A673 (cell line): ENCODE measurements around the gene SYT17. TPM values are rescaled to one million over a fixed set of nuclear protein-coding genes. Genes with fewer than 3 reads are reported as not detected.

Experiments
- BruUV-seq: library from RNA; stranded (reverse); fragments of 400-500 nt; replicated peaks from 2 replicates; lab custom pipeline; 2021; lab: Mats Ljungman, UMichigan
- CTCF ChIA-PET: fragments of 300-600 bp; sonication (Branson Sonifier 250); formaldehyde crosslinking; loops from one replicate; lab custom pipeline; 2022; ENCODE audit warnings: antibody characterized with exemption; lab: Charles Lee
- POLR2A ChIA-PET: fragments of 300-600 bp; sonication (Branson Sonifier 250); formaldehyde crosslinking; loops from one replicate; lab custom pipeline; 2022; ENCODE audit warnings: antibody characterized with exemption; ENCODE audit not compliant: low non-redundant PET; lab: Charles Lee
- DNase-seq: peaks from one replicate; pipeline ENCODE4 v3.0.0-alpha.2; 2015; ENCODE audit warnings: low spot score
- H3K27ac ChIP-seq: fragments of 200-600 bp; sonication (generic); 2 replicates; pipeline ENCODE4 v1.5.1; 2016; ENCODE audit warnings: mixed run types, low read depth, mild to moderate bottlenecking, mixed read lengths, antibody characterized with exemption, low read length; ENCODE audit not compliant: poor library complexity, severe bottlenecking
- H3K27me3 ChIP-seq: fragments of 200-600 bp; sonication (generic); replicated peaks from 2 replicates; pipeline ENCODE4 v1.6.1; 2017; ENCODE audit warnings: mixed run types, low read depth, mild to moderate bottlenecking, mixed read lengths, antibody characterized with exemption, low read length; ENCODE audit not compliant: insufficient read depth, poor library complexity
- H3K36me3 ChIP-seq: fragments of 200-600 bp; sonication (generic); 2 replicates; pipeline ENCODE4 v1.6.1; 2016; ENCODE audit warnings: mixed run types, mild to moderate bottlenecking, mixed read lengths, antibody characterized with exemption, low read length; ENCODE audit not compliant: insufficient read depth, poor library complexity, severe bottlenecking
- H3K4me1 ChIP-seq: fragments of 200-600 bp; sonication (generic); 2 replicates; pipeline ENCODE4 v1.6.1; 2017; ENCODE audit warnings: mixed run types, mild to moderate bottlenecking, mixed read lengths, antibody characterized with exemption, low read length; ENCODE audit not compliant: insufficient read depth, poor library complexity, severe bottlenecking
- H3K4me3 ChIP-seq: fragments of 200-600 bp; sonication (generic); 2 replicates; pipeline ENCODE4 v1.5.1; 2016; ENCODE audit warnings: low read depth, mixed run types, mild to moderate bottlenecking, mixed read lengths, low read length; ENCODE audit not compliant: poor library complexity, severe bottlenecking
- H3K9me3 ChIP-seq: fragments of 200-600 bp; sonication (generic); 2 replicates; pipeline ENCODE4 v1.6.1; 2016; ENCODE audit warnings: mixed run types, low read depth, mild to moderate bottlenecking, mixed read lengths, antibody characterized with exemption, low read length; ENCODE audit not compliant: poor library complexity, severe bottlenecking
- CTCF ChIP-seq: fragments of 300-800, 200-600 bp; sonication (generic); conservative IDR thresholded peaks from 2 replicates; pipeline ENCODE4 v1.5.1; 2017; ENCODE audit warnings: low read depth, mild to moderate bottlenecking, antibody characterized with exemption, low read length, moderate library complexity, mixed read lengths
- EZH2 ChIP-seq: fragments of 200-600 bp; sonication (generic); IDR thresholded peaks from 2 replicates; pipeline ENCODE4 v1.6.1; 2017; ENCODE audit warnings: borderline replicate concordance, low read depth, mild to moderate bottlenecking, mixed read lengths, antibody characterized with exemption, low read length; ENCODE audit not compliant: poor library complexity, severe bottlenecking
- intact Hi-C: fragments of 100-400 bp; cut with micrococcal nuclease; formaldehyde crosslinking; loops from one replicate; pipeline ENCODE4 v1.10.0; 2022; ENCODE audit not compliant: unreplicated experiment
- total RNA-seq: library from RNA; stranded (reverse); gene quantifications from 2 replicates; pipeline ENCODE4 v1.2.3, GENCODE V29; 2021

SYT17 gene
- total RNA-seq, 1 experiment from 2014 or later = 0.24 TPM

DNA sequence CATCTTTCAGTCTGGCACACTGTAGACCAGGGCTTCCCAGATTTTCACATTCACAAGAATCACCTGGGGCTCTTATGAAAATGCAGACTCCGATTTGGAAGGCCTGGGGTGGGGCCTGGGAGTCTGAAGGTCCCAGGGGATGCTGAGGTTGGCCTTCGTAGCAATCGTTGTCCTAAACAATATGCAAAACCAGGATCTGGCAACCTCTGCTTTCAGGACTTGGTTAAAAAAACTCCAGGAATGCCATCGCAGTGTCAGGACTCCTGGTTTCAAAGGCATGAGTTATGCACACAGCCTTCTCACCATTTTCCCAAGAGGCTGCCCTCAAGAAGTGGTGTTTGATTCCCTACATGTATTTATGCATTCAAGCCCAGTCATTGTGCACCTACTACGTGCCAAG lies 124.1 kb downstream of the SYT17 start:
- TF ChIP-seq EZH2 = no peak
- no peak for TF ChIP-seq CTCF

DNA sequence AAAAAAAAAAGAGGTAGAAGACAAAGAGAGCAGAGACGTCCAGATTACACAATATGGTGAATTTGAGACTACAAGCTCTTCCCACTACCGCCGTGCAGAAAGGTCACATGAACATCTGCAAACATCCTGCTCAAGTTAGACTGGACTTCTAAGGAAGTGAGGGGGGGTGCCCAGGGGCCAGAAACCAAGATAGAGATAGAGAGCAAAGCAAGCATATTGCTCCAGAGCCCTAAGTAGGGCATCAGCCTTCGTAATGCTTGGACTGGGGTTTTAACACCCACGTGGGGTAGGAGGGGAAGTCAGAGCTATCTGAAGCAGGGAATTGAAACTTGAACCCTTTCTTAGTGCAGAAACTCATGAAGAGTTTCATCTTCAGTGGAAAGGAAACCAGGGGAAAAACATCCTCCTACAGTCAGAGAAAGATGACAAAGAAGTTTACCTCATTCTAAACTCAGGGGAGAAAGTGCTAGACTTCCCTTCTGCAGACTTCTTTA lies 126.2 kb downstream of the SYT17 start:
- ChIA-PET POLR2A (no interaction called here), CTCF (no interaction called here)
- H3K9me3 ChIP-seq = no peaks in the 10 kb centered on the region
- H3K4me1 ChIP-seq = peaks cover 6% of the 10 kb centered on the region
- no peak for TF ChIP-seq CTCF
- no peak for TF ChIP-seq EZH2
- H3K36me3 ChIP-seq = no peaks in the 10 kb centered on the region
- H3K4me3 ChIP-seq = no peak overlapping the region
- DNase-seq = no peak
- intact Hi-C loops = no loop called here
- H3K27ac ChIP-seq = no peak overlapping the region
- peaks cover 11% of the 10 kb centered on the region for H3K27me3 ChIP-seq
- no TSS peak for BruUV-seq

More for the DNA sequence above, 124.1 kb downstream of the SYT17 start:
- Histone ChIP-seq H3K9me3 (no peaks in the 10 kb centered on the region), H3K27me3 (peaks cover 6% of the 10 kb centered on the region), H3K4me1 (peaks cover 6% of the 10 kb centered on the region), H3K36me3 (no peaks in the 10 kb centered on the region), H3K27ac (no peak overlapping the region), H3K4me3 (no peak overlapping the region)
- intact Hi-C loops = no loop called here
- CTCF ChIA-PET = no interaction called here
- POLR2A ChIA-PET = no interaction called here
- DNase-seq = no peak
- BruUV-seq = no TSS peak

- intact Hi-C loops = no loop called here
- H3K27ac ChIP-seq = no peak overlapping the region
- BruUV-seq = no TSS peak
- POLR2A ChIA-PET = no interaction called here
- TF ChIP-seq EZH2 = no peak
- TF ChIP-seq CTCF = no peak
- no peaks in the 10 kb centered on the region for H3K9me3 ChIP-seq
- H3K36me3 ChIP-seq = no peaks in the 10 kb centered on the region
- H3K4me3 ChIP-seq = no peak overlapping the region
- peaks cover 11% of the 10 kb centered on the region for H3K27me3 ChIP-seq
- peaks cover 6% of the 10 kb centered on the region for H3K4me1 ChIP-seq
- CTCF ChIA-PET = no interaction called here
- no peak for DNase-seq
Observed at GRCh38 chr16:19295393-19295792, 127.4 kb downstream of the SYT17 start.
